HS-27A (cell line): Measurements from ENCODE around the gene MACROD2.
"Not testable (repeated sequence)": the region's sequence is repeated elsewhere in the genome, so short reads cannot be mapped to it uniquely, and the experiment has no call there.

Experiments used
- DNase-seq: peaks from one replicate; pipeline ENCODE4 v3.0.0-alpha.2; 2012; ENCODE audit warnings: low read depth, missing footprints

MACROD2 gene

DNA sequence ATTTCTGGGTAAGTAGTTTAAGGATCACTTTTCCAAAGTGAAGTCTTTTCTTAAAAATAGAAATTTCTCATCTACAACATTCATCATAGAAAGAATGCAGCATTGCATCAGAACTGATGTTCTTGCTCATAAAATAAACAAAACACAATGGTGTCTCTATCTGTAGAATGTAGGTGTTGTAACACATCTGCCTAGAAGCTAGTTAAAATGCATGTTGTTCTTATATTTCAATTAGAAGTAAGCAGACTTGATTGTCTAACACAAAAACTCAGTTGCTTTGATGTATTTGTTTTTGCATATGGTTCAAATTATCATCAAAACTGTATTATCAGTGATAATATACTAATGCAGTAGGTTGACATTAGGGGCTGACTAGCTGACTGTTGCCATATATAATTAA, 996.8 kb downstream of the MACROD2 start:
- DNase-seq = no peak

DNA sequence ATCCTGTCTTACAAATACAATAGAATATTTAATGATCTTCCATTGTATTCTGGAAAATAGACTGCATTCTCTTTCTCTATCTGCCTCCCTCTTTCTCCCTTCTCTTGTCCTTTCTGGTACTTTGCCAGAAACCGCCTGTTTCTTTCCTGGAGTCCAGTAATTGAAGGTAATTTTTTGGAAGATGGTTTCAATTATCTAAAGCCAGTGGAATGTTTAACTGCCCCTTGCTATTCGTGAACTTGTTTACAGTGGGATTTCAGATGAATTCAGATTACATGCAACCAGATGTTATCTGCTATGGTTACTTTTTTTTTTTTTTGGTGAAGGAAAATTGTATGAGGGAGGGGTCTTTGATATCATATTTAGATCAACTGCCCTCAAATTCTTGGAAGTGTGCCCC, 997.6 kb downstream of the MACROD2 start:
- no peak for DNase-seq

DNA sequence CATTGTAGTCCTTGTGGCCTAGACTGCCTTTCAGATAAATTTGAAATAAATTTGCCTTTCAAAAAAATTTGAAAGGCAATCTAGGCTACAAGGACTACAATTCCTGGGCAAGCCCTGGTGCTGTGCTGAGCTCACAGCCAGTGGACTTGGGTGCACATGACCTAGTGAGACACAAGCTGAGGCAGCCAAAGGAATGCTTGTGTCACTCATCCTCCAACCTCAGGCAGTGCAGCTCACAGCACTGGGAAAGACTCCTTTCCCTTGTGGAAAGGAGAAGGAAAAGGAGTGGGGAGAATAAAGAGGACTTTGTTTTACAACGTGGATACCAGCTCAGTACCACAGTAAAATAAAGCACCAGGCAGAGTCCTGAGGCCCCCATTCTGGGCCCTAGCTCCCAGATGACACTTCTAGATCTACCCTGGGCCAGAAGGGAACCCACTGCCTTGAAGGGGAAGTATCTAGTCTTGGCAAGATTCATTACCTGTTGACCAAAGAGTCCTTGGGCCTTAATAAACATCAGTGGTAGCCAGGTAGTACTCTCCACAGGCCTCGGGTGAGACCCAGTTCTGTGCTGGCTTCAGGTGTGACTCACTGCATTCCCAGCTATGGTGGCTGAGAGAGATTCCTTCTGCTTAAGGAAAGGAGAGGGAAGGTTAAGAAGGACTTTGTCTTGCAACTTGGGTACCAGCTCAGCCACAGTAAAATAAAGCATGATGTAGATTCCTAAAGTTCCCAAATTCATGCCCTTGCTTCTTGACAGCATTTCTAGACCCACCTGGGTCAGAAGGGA, 1001.8 kb downstream of the MACROD2 start:
- DNase-seq = no peak

DNA sequence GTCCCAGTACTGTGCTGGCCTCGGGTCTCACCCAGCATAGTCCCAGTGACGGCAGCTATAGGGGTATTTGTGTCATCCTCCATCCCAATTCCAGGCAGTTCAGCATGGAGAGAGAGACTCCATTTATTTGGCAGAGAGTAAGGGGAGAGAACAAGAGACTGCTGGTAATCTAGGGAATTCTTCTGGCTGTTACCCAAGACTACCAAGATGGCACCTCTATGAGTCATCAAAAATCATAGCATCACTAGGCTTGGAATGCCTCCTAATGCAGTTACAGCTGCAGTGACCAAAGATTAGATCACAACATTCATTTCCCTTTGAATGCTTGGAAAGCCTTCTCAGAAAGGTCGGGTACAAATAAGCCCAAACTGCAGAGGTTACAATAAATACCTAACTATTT, 1002.5 kb downstream of the MACROD2 start:
- peak; percentile 90 for DNase-seq

DNA sequence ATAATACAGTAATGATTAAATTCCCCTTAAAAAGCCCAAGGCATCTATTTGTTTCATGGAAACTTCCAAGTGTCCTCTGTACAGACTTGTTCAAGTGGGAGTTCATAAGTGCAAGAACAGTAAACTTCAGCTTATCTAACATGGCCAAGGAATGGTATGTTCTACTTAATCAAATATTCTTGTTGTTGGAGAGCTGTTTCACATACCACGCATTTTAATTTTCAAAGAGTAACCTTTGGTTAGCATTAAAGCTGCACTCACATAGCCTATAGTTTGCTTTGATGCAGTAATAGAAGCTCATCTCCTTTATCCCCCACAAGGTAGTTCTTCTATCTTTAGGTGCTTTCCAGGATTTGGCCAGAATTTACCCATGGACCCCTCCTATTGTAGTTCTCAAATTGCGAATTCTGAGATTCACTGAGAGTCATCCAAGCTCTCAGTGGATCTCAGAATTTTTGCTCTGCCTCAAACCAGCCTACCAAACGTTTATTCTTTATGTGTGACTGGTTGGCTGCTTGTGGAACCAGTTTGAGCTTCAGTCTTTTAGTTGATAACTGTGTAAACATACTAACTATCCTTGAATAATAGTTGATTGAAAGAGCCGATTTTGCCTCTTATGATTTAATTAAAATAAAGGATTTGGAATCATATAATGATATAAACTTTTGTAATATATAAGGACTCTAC, 1010.1 kb downstream of the MACROD2 start:
- DNase-seq = no peak

DNA sequence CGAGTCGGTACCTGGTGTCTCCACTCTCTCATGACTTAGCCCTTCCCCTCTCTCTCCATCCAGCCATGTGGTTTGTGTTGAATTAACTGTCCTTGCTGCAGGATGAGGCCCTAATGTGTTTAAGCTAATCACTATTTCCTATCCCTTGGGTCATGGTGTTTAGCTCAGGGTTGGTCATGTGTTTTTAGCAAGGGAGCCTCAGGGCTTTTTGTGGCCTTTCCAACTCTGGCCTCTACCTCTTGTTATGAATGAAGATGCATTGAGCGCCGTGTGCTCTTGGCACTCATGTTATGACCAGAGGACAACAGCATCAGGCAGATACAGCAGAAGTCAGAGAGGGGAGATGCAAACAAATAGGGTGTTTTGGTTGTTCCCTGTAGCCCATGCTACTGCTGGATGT, 1016.3 kb downstream of the MACROD2 start:
- DNase-seq = no peak

DNA sequence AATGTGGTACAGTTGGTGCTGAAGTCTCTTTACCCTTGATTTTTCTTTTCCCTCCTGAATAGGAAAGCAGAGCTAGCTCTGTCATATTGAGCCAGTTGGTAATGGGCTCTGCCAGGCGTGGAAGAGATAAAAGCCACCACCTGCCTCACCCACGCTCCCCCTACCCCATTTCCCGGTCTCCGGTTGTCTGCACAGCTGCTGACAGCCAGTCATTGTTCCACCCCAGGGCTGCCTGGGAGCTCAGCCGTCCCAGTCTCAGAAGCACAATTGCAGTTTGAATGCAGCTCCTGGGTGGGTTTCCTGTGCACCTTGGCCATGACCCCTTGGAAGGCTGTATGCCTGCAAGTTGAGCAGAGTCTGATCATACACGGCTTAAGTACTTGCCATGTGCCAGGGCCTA, 1017.2 kb downstream of the MACROD2 start:
- DNase-seq = no peak

DNA sequence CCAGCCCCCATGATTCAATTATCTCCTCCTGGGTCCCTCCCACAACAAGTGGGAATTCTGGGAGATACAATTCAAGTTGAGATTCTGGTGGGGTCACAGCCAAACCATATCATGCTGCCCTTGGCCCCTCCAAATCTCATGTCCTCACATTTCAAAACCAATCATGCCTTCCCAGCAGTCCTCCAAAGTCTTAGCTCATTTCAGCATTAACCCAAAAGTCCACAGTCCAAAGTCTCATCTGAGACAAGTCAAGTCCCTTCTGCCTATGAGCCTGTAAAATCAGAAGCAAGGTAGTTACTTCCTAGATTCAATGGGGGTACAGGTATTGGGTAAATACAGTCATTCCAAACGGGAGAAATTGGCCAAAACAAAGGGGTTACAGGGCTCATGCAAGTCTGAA, 1021.6 kb downstream of the MACROD2 start:
- DNase-seq = not testable (repeated sequence)

DNA sequence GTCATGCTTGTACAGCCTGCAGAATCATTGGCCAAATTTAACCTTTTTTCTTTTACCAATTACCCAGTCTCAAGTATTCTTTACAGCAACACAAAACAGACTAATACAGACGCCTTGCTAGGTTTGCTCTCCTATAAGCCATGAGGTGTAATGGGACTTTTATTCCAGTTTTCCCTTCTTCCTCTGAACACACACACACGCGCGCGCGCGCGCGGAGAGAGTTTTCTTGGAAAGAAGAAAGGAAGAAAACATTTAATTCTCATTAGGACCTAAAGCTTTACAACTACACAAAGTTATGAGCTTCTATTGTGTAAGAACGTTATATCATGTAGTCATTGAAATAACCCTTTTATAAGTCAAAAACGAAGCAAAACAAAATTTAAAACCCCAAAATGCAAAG, 1023.6 kb downstream of the MACROD2 start:
- DNase-seq = no peak

DNA sequence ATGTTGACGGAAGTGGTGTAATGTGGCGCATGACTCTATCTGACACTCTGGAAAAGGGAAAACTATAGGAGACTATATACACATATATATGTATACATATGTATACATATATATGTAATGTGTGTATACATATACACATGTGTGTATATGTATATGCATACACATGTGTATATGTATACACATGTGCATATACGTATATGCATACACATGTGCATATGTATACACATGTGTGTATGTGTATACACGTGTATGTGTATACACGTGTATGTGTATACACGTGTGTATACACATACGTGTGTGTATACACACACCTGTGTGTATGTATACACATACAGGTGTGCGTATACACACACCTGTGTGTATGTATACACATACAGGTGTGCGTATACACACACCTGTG, 1025.5 kb downstream of the MACROD2 start:
- no peak for DNase-seq

DNA sequence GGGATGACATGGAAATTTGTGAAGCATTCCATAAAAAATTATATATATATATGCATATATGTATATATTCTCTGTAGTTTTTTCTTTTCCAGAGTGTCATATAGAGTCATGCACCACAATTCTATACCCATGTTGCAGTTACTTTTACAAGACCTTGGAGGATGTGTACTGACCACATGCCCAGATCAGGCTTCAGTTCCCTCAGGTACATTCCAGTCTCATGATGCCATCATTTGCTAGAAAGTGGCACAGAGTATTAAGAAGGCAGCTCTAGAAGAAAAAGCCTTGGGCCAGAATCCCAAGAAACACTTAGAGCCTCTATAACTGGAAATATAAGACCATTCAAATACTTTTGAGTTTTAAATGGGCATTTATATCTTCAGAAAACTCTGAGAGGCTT, 1027.6 kb downstream of the MACROD2 start:
- no peak for DNase-seq

DNA sequence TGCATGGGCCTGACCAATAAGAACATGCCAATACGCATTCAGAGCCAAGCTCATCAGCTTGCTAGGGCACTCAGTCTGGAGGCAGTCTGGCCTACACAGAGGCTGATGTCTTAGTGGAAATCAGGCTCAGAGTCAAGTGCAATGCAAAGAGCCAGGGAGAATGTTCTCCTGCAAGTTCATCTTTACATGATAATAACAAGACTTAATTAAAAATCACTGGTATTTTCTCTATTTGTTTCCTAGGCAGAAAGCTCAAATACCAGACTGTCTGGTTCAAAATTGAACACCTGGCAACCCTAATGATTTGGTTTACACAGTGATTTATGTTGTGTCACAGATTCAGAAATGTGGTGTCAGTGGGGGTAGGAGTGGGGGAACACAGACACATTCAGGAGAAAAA, 1031.4 kb downstream of the MACROD2 start:
- no peak for DNase-seq

DNA sequence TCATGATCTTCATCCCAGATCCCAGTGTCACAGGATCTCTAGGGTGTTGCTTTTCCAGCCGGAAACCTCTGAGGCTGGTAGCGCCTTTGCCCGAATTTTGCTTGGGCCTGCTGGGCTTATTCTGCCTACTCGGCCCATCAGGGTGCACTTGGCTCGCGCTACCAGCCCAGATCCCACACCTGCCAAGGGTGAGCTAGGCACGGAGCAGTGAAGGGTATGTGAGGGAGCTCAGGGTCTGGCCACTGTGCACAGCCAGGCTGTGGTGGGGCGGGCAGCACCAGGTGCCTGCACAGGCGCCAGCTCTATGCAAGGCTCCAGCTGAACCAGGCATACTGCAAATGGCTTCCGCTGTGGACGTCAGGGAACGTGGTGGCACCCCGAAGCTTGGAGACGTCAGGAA, 1035.5 kb downstream of the MACROD2 start:
- DNase-seq = no peak

DNA sequence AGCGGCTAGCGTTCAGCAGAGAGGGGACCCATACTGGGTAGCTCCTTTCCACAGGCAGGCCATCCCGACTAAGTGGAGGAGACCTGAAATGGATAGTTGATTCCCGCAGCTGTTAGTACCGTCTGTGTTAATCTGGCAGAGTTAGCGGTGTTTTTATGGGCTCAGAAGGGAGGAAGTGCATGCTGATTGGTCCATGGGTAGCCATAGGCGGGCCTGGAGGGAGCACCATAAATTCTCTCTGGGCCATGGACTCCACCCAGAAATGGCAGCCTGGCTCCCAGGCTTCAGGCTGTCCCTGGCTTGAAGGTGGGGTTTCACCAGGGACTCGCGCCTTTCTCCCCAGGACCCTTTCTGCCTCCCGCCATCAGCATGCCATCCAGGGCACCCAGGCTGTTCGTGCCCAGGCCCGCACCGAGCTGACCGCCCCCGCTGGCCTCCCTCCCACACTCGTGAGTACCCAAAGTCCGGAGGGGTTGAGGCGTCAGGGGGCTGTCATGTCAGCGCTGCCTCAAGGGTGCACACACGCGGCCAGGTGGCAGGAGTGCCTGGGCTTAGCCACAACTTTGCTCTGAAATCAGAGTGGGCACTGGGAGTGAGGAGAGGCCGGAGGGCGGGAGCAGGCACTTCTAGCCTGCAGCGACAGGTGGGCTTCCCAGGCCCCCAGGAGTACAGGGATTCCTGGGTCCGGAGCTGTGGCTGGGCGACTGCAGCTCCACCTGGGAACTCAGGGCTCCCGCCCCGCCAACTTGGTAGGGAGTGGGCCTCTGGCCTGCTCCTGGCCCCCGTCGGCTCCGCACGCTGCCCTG, 1036.4 kb downstream of the MACROD2 start:
- DNase-seq = no peak

DNA sequence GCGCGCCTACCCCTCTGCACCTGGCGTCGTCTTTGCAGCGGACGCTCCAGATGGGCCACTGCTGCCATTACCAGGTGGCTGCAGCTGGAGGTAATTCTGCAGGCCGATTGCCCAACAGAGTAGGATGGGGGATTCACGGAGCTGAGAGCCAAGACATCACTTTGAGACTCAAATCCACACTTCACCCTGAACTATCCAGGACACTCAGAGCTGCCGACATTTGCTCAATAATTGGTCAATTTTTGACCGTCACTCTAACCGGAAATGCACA, 1037.0 kb downstream of the MACROD2 start:
- DNase-seq = no peak

DNA sequence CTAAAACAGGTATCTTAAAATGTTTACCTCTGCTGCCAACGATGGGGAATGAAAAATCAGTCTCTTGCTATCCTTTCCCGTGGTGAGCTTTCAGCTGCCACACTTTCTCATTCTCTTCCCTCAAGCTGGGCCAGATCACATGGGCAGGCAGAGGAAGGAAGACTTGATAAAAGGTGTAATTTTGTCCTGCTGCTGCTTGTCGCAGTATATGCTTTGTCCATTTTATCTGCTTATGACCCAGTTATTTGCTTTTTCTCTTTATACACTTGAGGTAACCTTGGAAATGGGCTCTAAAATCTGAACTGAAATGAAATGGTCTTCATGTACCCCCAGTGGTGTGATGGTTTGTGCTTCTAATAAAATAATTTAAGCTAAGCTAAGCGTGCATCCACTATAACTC, 1038.0 kb downstream of the MACROD2 start:
- no peak for DNase-seq

DNA sequence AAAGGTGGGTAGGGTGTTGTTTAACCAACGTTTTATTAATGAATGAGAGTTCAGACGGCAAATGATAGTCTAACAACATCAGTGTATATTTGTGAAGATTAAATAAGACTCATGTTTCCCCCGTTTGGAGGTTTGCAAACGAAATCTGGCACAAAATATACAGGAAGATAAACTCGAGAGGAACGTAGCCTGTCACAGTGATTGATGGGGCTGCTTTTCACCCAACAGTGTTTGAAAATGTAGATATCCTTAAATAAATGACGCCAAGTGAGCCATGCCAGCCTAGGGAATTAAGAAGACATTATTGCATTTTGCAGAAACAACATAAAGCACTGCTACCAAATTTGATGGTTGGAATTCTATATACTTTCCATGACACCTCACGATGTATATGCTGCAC, 1038.6 kb downstream of the MACROD2 start:
- DNase-seq = no peak

DNA sequence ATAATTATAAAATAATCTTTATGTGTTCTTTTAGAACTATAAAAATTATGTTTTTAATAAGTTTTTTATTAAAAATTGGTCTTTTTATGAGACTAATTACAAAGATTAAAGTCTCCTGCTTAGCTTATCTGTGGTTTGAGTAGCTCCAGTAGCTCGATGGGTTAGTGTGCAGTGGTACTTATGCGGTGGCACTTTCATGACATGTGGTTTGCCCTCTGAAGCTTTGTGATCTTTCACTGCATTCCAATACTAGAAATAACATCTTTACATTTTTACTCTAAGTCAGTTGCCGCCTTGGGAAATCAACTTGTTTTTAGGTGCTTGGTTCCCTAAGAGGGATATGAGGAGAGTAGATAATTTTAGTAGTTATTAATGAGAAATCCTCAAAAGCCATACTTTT, 1041.6 kb downstream of the MACROD2 start:
- no peak for DNase-seq

DNA sequence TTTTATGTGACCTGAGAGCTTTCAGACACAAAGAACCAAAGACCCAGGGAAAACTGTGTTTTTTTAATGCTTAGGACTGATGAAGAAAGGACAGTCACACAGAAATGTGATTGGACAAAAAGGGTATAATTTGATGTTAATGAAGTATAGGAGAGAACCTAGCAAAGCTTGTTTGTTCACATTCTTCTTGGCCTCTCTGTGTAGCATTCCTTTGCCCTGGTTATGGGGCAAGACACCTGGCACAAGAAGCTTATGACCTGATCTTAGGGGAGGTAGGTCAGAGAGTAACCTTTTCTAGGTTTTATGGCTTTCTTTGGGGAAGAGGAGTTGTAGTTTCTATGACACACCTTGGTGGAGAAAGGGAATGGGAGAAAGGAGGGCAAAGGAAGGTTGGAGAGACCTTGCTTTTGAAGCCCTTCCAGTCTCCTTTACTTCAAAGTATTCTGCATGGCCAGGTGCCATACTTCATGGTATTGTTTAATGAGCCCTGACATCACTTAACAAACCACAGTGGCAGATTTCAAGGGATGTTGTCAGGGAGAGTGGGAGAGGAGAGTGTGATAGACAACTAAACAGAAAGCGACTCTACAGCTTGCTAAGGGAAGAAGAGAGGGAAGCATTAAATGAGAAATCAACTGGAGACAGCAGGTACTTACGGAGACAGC, 1043.9 kb downstream of the MACROD2 start:
- no peak for DNase-seq

DNA sequence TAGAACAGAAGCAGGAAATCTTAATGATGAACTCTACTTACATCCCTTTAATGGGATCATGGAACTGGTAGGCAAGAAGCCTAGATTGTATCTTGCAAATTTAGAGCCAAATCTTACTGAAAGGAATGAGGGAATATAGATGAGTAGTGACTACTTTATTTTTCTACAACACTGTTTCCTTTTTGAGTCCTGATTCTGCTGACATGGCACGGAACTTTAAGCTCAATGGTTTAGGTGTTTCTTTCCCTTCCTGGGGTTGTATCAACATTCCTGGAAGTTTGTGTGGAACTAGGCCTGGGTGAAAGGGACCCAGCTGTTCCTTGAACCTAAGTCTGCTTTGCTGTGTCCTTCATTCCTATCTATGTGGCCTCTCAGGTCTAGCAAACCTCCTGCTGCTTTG, 1047.4 kb downstream of the MACROD2 start:
- DNase-seq = no peak

DNA sequence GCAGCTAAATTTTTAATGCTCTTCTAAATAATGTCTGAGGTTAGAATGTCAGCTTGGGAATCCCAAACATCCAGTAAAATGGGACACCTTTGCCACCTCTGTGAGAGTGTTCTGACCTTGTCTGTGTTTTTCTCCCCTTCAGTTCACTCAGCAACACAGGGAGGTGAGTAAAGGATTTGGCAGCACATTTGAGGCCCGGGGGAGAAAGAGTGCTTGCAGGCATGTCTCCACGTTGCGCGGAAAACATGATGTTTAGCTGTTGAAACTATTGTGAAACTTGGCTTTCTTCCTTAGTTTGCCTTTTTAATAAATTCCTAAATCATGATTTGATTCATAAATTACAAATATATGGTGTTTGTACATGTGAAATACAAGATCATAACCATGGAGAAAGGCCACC, 1049.9 kb downstream of the MACROD2 start:
- no peak for DNase-seq

DNA sequence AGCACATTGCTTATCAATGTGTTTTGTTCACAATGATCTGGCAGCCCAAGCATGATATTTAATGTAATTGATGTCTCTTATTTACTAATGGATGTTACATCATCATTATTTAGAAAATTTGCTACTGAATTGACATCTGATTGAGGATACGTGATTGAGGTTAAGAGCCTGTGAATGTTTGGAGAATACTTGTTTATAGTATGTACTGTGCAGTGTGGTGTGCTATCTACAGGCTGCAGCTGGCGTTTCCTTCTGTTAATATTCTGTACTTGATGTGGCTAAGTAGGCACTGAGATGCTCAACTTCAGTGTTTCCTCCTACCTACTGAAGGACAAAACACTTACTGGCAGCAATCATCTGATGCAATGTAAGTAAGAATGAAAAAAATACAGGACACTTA, 1051.7 kb downstream of the MACROD2 start:
- DNase-seq = no peak

DNA sequence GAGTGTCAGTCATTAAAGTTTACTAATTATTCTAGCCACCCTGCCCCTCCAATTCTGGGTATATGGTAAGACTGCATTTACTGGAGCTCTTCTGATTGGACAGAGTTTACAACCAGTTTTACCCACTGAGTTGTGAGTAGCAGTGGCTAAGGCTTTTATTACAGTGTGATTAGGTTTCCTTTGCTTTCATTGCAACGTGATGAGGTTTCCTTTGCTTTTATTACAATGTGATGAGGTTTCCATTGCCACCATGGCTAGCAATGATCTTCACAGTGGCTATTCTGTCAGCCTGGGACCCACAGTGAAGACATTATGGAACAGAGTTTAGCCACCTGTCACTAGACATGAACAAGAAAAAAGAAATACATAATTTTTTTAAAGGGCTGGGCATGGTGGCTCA, 1052.3 kb downstream of the MACROD2 start:
- DNase-seq = no peak
